Limb (tissue), 2 donors: ENCODE data around the gene GALNT17.
A peak's percentile ranks its signal among the peaks of the same experiment; 100 is the strongest.

Experiments
- DNase-seq, 2 donors: peaks; one replicate each; pipeline ENCODE4 v3.0.0-alpha.2; 2016; ENCODE audit errors: extremely low spot score in 2 of 2

Gene GALNT17

GRCh38 chr7:71334541-71334940 is 202.6 kb downstream of the GALNT17 start:
- no peak for DNase-seq

DNA sequence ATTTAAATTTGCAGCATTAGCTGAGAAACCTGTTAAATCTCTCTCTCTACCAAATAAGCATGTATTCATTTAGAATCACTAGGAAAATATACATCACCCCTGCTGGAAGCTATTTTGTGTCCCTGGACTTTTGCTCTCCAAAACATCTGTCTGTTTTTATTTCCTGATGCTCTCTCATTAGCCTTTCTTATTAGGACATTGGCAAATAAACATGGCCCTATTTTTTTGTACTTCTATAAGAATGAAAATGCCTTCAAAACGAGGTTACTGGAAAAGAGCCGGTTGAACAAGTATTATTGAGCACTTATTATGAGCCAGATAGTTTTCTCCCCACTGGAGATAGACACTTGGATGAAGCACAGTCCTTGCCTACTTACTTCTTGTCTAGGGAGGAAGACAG is 206.9 kb downstream of the GALNT17 start:
- no peak for DNase-seq

DNA sequence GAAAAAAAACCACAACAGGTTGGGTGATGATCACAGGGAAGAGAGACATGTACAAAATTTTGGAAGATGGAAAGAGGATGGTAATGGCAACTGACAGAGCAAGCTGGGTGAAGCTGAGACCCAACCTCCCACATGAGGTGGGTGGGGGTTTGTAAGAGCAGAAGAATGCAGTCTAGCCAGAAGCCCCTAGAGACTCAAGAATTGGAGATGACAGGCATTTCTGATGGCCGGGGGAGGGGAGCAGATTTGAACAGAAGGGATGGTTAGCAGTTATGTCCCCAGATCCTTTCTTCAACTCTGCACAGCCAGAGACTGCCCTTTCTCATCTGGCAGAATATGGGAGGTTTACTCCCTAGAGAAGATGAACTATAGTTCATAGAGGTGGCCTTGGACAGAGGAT is 208.0 kb downstream of the GALNT17 start:
- DNase-seq = no peak

DNA sequence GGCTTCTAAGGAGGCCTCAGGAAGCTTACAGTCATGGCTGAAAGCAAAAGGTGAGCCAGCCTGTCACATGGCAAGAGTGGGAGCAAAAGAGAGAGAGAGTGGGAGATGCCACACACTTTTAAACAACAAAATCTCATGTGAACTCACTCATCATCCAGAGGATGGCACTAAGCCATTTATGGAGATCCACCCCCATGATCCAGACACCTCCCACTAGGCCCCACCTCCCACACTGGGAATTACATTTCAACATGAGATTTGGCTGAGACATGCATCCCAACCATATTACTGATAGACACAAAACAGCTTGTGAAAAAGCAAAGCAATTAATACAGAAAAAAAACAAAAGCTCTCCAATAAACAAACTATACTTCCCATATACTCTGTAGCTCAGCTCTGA is 210.3 kb downstream of the GALNT17 start:
- no peak for DNase-seq

DNA sequence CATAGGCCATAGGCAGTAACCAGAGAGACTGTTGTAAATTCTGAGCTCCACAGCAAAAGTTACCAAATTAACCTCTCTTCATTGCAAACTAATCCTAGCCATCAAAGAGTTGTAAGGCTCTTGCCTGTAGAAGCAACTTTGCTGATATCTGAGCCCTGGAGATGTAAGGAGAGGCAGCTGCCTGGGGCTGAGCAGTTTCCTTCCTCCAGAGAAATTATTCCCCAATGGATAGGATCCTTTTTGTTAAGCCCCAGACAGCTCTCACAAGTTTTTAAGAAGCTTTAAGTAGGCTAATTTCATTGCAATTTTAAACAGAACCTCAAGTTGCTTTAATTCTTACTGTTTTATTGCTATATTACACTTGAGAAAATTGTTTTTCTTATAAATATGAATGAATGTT is 211.1 kb downstream of the GALNT17 start:
- no peak for DNase-seq

- no peak for DNase-seq
Measured at GRCh38 chr7:71343892-71344291, 211.9 kb downstream of the GALNT17 start.

DNA sequence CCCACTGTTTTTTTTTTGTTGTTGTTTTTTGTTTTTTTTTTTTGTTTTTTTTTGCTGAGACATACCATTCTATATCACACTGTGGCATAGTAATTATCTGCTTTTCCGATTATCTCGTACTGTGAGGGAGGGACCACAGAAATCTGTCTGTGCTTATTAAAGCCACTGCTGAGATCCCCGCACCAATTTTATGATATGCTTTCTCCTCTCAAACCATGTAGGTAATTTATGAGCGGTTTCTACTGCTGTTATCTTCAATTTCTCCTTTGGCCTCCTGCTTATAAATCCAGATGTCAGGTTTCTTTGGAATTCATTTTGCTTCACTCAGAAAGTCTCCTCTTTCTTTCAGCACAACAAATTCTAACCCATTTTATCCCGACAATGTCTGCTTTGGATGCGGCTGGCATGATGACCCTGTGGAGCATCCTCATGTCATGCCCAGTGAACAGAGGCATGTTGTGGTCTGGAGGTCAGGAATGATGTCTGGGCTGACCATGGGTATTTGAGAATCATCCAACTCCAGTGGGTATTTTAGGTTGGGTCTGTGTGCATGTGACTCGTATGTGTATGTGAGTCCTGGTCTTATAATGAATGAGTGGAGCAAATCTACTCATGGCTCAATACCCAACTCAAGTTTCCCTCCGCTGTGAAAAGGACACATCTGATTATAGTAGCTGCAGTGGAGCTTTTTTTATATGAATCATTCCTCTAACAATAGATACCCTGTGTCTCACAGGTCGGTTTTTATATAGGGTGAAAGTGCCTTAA is 213.4 kb downstream of the GALNT17 start:
- DNase-seq = no peak

GRCh38 chr7:71348821-71349681 is 217.1 kb downstream of the GALNT17 start:
- peak in 1 of 2 donors; percentile 45 for DNase-seq

DNA sequence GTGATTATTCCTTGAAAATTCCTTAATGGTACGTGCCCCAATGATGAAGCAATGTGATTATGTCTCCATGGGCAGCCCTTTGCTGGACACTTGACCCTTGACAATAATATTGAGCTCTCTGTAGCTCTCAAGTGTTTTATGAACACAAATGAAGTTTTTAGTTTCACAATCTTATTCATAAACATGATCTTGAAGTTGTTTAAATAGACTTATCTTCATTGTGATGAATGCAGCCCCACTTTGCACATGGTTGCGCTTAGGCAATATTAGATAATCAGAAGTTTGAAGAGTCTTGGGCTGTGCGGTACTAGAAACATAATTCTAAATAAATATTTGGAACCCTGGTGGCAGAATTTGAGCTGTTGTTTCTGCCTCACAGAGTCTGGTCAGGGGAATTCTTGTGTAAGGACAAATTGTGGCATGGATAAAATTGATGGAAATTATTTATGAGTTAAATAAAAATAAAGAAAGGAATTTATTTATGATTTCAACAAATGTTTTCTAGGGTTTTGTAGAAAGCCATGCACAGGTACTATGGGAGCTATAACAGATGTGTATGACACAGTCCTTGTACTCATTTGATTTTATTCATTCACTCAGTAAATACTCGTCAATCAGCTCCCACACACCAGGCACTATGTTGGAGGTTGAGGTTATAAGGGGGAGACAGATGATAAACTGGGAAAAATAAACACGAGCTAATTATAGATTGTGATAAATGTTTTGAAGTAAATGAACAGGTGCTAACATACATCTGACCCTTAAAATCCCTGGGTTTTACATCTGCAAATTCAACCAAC is 217.9 kb downstream of the GALNT17 start:
- no peak for DNase-seq

DNA sequence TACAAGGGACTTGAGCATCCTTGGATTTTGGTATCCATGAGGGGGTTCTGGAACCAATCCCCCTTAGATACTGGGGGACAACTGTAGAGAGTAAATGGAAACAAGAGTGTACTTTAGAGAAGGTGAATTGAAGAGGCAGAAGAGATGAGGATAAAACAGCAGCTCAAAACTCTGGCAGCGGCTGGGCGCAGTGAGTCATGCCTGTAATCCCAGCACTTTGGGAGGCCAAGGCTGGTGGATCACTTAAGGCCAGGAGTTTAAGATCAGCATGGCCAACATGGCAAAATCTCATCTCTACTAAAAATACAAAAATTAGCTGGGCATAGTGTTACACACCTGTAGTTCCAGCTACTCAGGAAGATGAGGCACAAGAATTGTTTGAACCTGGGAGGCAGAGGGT is 218.7 kb downstream of the GALNT17 start:
- no peak for DNase-seq

GRCh38 chr7:71354716-71355115 is 222.8 kb downstream of the GALNT17 start:
- DNase-seq = no peak

DNA sequence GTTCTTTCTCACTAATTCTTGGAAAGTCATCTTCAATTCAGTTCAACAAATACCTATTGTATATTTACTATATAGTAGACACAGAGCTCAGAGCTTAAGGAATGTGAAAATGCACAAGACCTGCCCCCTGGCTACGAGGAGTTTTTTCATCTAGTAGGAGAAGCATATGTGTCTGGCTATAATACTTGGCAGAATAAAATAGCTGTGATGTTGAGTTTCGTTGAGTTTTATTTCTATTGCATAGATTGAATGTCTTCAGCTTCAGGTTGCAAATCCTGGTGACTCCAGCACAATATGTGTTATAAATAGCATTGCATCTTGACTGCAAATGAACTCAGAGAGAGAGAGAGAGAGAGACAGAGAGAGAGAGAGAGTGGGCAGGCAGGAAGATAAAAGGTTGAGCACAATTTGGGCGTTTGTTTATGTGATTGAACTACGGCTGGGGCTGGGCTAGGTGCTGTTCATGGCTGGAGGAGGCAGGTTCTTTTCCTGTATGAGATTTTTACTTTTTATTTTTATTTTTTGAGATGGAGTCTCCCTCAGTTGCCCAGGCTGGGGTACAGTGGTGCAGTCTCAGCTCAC is 229.6 kb downstream of the GALNT17 start:
- DNase-seq = peak in 1 of 2 donors; percentile 18

DNA sequence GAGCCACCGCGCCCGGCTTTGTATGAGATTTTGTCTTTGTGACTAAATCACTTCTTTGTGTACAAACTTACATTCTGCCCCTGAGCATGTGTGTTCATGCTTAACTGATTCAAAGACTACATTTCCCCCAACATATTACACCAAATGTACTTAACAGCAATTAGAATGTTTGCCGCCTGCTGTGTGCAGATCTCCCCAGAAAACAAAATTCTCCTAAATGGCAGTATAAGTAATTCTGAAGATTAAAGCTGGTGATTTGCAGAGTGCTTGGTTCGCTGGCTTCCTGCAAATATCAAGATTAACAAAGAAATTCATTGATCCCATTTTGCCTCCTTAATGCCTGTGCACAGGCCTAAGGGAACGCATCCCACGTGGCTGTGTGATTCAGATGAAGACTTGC is 230.3 kb downstream of the GALNT17 start:
- no peak for DNase-seq

DNA sequence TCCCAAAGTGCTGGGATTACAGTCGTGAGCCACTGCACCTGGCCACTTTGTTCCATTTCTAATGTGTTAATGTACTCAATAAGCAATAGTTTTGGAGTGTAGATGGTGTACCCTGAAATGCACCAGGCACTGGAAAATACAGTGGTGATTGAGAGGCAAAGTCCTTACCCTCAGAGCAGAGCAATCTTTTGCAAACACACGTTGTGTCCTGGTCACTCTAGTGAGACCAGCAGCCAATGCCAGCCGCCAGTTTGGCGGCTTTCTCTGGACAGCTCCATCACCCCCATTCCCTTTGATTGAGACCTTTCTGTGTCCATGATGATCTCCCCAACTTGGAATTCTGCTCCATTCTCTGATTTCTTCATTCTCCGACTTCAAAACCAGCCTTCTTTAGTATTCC is 231.3 kb downstream of the GALNT17 start:
- DNase-seq = no peak

- DNase-seq = no peak
Measured at GRCh38 chr7:71363627-71364026, 231.7 kb downstream of the GALNT17 start.

GRCh38 chr7:71364551-71364950 is 232.6 kb downstream of the GALNT17 start:
- DNase-seq = no peak

- DNase-seq = no peak
Measured at GRCh38 chr7:71372991-71373390, 241.0 kb downstream of the GALNT17 start.

DNA sequence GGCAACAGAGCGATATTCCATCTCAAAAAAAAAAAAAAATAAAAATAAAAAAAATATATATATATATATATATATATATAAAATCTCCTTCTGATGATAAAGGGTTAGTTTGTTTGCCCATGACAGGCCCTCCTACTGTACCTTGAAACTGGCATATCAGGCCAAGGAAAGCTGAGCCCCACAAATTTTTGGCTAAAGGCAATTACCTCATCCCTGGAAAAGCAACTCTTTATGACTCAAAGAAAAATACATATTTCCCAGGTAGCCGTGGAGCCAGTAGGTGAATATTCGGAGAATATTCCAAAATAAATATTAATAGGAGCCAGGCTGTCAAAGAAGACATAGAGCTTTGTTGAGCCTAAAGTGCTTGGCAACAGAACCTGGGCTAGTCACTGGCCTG is 245.1 kb downstream of the GALNT17 start:
- no peak for DNase-seq

DNA sequence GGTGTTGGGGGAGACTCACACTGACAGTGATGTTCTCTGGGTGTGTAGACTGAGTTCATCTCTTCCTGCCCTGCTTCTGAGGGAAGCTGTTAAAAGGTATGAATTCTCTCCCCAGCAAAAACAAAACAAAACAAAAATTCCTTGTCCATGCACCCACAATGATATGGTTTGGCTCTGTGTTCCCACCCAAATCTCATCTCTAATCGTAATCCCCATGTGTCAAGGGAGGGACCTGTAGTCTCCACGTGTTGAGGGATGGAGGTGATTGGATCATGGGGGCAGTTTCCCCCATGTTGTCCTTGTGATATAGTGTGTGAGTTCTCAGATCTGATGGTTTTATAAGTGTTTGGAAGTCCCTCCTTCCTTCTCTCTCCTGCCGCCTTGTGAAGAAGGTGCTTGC is 245.5 kb downstream of the GALNT17 start:
- no peak for DNase-seq

GRCh38 chr7:71384094-71384493 is 252.2 kb downstream of the GALNT17 start:
- no peak for DNase-seq

- no peak for DNase-seq
Measured at GRCh38 chr7:71385330-71385729, 253.4 kb downstream of the GALNT17 start.
